H1 (cell line): ENCODE data around the gene KIR3DL2. TPM values are rescaled to one million over a fixed set of nuclear protein-coding genes. Genes with fewer than 3 reads are reported as not detected.
"Not testable (repeated sequence)": the region's sequence is repeated elsewhere in the genome, so short reads cannot be mapped to it uniquely, and the experiment has no call there.

ENCODE experiments used
- CTCF ChIA-PET: fragments of 300-600 bp; sonication (Branson Sonifier 250); formaldehyde crosslinking; loops from one replicate; lab custom pipeline; 2021; ENCODE audit not compliant: partially characterized antibody; lab: Charles Lee
- POLR2A ChIA-PET: fragments of 300-600 bp; sonication (Branson Sonifier 250); formaldehyde crosslinking; loops from one replicate; lab custom pipeline; 2021; ENCODE audit warnings: inconsistent platforms; ENCODE audit not compliant: partially characterized antibody; lab: Charles Lee
- DNase-seq, 2 experiments: peaks; one replicate each; pipeline versions ENCODE4 v3.0.0 to v3.0.0-alpha.2; 2010 to 2022; ENCODE audit warnings: low spot score in 2 of 2, low read depth in 1 of 2, mixed read lengths in 1 of 2
- FAIRE-seq: peaks from 2 replicates; lab custom pipeline; 2011; peaks lifted over from hg19 to GRCh38; lab: Jason Lieb, UNC
- H2AFZ ChIP-seq: 2 replicates; pipeline ENCODE4 v1.8.1; 2012; ENCODE audit warnings: low read length, inconsistent platforms
- H2AK5ac ChIP-seq: 2 replicates; pipeline ENCODE4 v1.6.1; 2013; ENCODE audit warnings: low read depth, low read length
- H2BK120ac ChIP-seq: replicated peaks from 2 replicates; pipeline ENCODE3; 2013; ENCODE audit warnings: low read depth, low read length, inconsistent platforms
- H2BK12ac ChIP-seq: 2 replicates; pipeline ENCODE4 v1.6.1; 2013; ENCODE audit warnings: low read depth, low read length
- H2BK15ac ChIP-seq: 2 replicates; pipeline ENCODE4 v1.6.1; 2013; ENCODE audit warnings: low read length
- H2BK20ac ChIP-seq: 2 replicates; pipeline ENCODE4 v1.6.1; 2013; ENCODE audit warnings: low read length
- H2BK5ac ChIP-seq: 2 replicates; pipeline ENCODE4 v1.6.1; 2013; ENCODE audit warnings: low read depth, low read length
- H3K14ac ChIP-seq: 2 replicates; pipeline ENCODE4 v1.6.1; 2013; ENCODE audit warnings: inconsistent platforms; ENCODE audit not compliant: insufficient read length
- H3K18ac ChIP-seq: 2 replicates; pipeline ENCODE4 v1.6.1; 2013; ENCODE audit warnings: low read length; ENCODE audit errors: extremely low read depth
- H3K23ac ChIP-seq: 2 replicates; pipeline ENCODE4 v1.6.1; 2013; ENCODE audit warnings: inconsistent platforms; ENCODE audit not compliant: insufficient read length
- H3K23me2 ChIP-seq: 2 replicates; pipeline ENCODE4 v1.6.1; 2013; ENCODE audit warnings: low read depth, low read length
- H3K27ac ChIP-seq: 2 replicates; pipeline ENCODE4 v1.6.1; 2011; ENCODE audit warnings: low read depth, low read length, inconsistent platforms
- H3K27me3 ChIP-seq, 4 experiments: replicated peaks in 1 of 4; 1 replicate in 1 of 4; 2 replicates in 3 of 4; pipeline versions ENCODE4 v1.6.1 to v1.8.1; 2011 to 2013; ENCODE audit warnings: low read length in 3 of 4, mild to moderate bottlenecking in 3 of 4, inconsistent platforms in 2 of 4, mixed read lengths in 2 of 4, moderate library complexity in 1 of 4; ENCODE audit not compliant: control insufficient read depth in 3 of 4, insufficient read depth in 3 of 4; ENCODE audit errors: extremely low read depth in 1 of 4
- H3K36me3 ChIP-seq, 4 experiments: 2 replicates each; pipeline versions ENCODE4 v1.6.1 to v1.8.1; 2011 to 2013; ENCODE audit warnings: mild to moderate bottlenecking in 4 of 4, low read length in 3 of 4, moderate library complexity in 2 of 4, control low read depth in 1 of 4, inconsistent platforms in 1 of 4; ENCODE audit not compliant: insufficient read depth in 4 of 4, control insufficient read depth in 2 of 4
- H3K4ac ChIP-seq: replicated peaks from 2 replicates; pipeline ENCODE3; 2013; ENCODE audit warnings: low read length, low read depth, mixed read lengths, inconsistent platforms; ENCODE audit not compliant: insufficient read length
- H3K4me1 ChIP-seq, 4 experiments: replicated peaks in 1 of 4; 1 replicate in 1 of 4; 2 replicates in 3 of 4; pipeline versions ENCODE4 v1.6.1 to v1.8.1; 2011 to 2013; ENCODE audit warnings: low read length in 3 of 4, inconsistent platforms in 2 of 4, mixed read lengths in 1 of 4; ENCODE audit not compliant: insufficient read depth in 4 of 4, control insufficient read depth in 3 of 4
- H3K4me2 ChIP-seq, 2 experiments: 2 replicates each; pipeline versions ENCODE4 v1.6.1 to v1.8.1; 2011 to 2013; ENCODE audit warnings: low read depth in 2 of 2, low read length in 2 of 2, control low read depth in 1 of 2, inconsistent platforms in 1 of 2, mild to moderate bottlenecking in 1 of 2; ENCODE audit not compliant: insufficient read depth in 1 of 2
- H3K4me3 ChIP-seq, 4 experiments: fragments of 200-600, 300-600 bp in 1 of 4; sonication (generic), shearing (Covaris generic), sonication (Bioruptor Twin) in 1 of 4; 2 replicates each; pipeline versions ENCODE4 v1.5.1 to v1.8.1; 2011 to 2016; ENCODE audit warnings: low read length in 4 of 4, low read depth in 3 of 4, control low read depth in 2 of 4, inconsistent platforms in 2 of 4, mild to moderate bottlenecking in 2 of 4, mixed read lengths in 1 of 4, moderate library complexity in 1 of 4; ENCODE audit not compliant: insufficient read depth in 2 of 4; ENCODE audit errors: extremely low read depth in 1 of 4
- H3K56ac ChIP-seq: replicated peaks from 2 replicates; pipeline ENCODE3; 2013; ENCODE audit warnings: low read depth, mild to moderate bottlenecking, mixed read lengths, low read length, inconsistent platforms; ENCODE audit not compliant: insufficient read length
- H3K79me1 ChIP-seq: 2 replicates; pipeline ENCODE4 v1.6.1; 2013; ENCODE audit warnings: low read depth, low read length, control low read depth
- H3K79me2 ChIP-seq, 2 experiments: 2 replicates each; pipeline versions ENCODE4 v1.6.1 to v1.8.1; 2012 to 2013; ENCODE audit warnings: low read length in 2 of 2, mild to moderate bottlenecking in 2 of 2, inconsistent platforms in 1 of 2; ENCODE audit not compliant: insufficient read depth in 2 of 2, control insufficient read depth in 1 of 2
- H3K9ac ChIP-seq, 4 experiments: replicated peaks in 1 of 4; 1 replicate in 1 of 4; 2 replicates in 3 of 4; pipeline versions ENCODE4 v1.6.1 to v1.8.1; 2011 to 2013; ENCODE audit warnings: low read depth in 3 of 4, low read length in 3 of 4, control low read depth in 2 of 4, mild to moderate bottlenecking in 2 of 4, moderate library complexity in 2 of 4, inconsistent platforms in 1 of 4; ENCODE audit errors: extremely low read depth in 1 of 4
- H3K9me3 ChIP-seq, 2 experiments: 2 replicates each; pipeline versions ENCODE4 v1.6.1 to v1.8.1; 2012 to 2013; ENCODE audit warnings: mild to moderate bottlenecking in 2 of 2, moderate library complexity in 2 of 2, control low read depth in 1 of 2, inconsistent platforms in 1 of 2, low read depth in 1 of 2, low read length in 1 of 2, mixed read lengths in 1 of 2; ENCODE audit not compliant: insufficient read depth in 2 of 2
- H4K20me1 ChIP-seq, 2 experiments: replicated peaks in 1 of 2; 2 replicates each; pipeline versions ENCODE3 to v1.8.1; 2011 to 2013; ENCODE audit warnings: inconsistent platforms in 2 of 2, low read length in 2 of 2, mild to moderate bottlenecking in 1 of 2; ENCODE audit not compliant: insufficient read depth in 2 of 2, control insufficient read depth in 1 of 2
- H4K5ac ChIP-seq: 2 replicates; pipeline ENCODE4 v1.6.1; 2013; ENCODE audit warnings: low read length, low read depth, mixed read lengths, inconsistent platforms; ENCODE audit not compliant: insufficient read length
- H4K8ac ChIP-seq: 2 replicates; pipeline ENCODE4 v1.8.0; 2013; ENCODE audit warnings: mild to moderate bottlenecking, moderate library complexity, low read length, inconsistent platforms; ENCODE audit not compliant: insufficient read depth; ENCODE audit errors: extremely low read depth
- H4K91ac ChIP-seq: replicated peaks from 2 replicates; pipeline ENCODE3; 2013; ENCODE audit warnings: low read length, mixed read lengths, inconsistent platforms; ENCODE audit not compliant: insufficient read length
- WGBS, 2 experiments: shearing (Covaris generic) in 1 of 2; methylation state at CpG; one replicate each; pipeline versions ENCODE4 v1.1.6 to v1.1.7; 2013 to 2015; ENCODE audit warnings: low lambda C conversion rate in 2 of 2, mixed read lengths in 2 of 2, inconsistent platforms in 1 of 2, low coverage in 1 of 2, missing lambda C conversion rate in 1 of 2; ENCODE audit not compliant: insufficient replicate concordance in 2 of 2, insufficient coverage in 1 of 2, insufficient read length in 1 of 2; ENCODE audit errors: extremely low coverage in 1 of 2, missing lambda C conversion rate in 1 of 2; 5-methylcytosine and 5-hydroxymethylcytosine counted together
- polyA plus RNA-seq, 7 experiments: library from polyadenylated mRNA; depleted of rRNA in 3 of 7; stranded (reverse) in 5 of 7; unstranded in 2 of 7; fragments of >200 nt in 5 of 7; fragments of 200-250 nt in 2 of 7; gene quantifications; 1 replicate in 5 of 7; 2 replicates in 1 of 7; 4 replicates in 1 of 7; pipeline versions ENCODE4 v1.2.1 to v1.2.3, GENCODE V29; 2011 to 2013; ENCODE audit warnings: missing spikeins in 2 of 7, mixed read lengths in 2 of 7
- total RNA-seq: library from RNA; stranded (reverse); fragmentation: NEBNext Ultra II Directional; extraction: Animal tissue kit (Norgen Biotek cat#: 25700); gene quantifications from 2 replicates; pipeline ENCODE4 v1.2.1, GENCODE V29; 2021

Gene KIR3DL2
- total and polyA plus RNA-seq, 2 of the 8 experiments (the other 6 are each of a cell fraction or from before 2014, with no cell fraction given) = not detected

GRCh38 chr19:54859421-54859820, 9.2 kb downstream of the KIR3DL2 start:
- H2BK5ac ChIP-seq, POLR2A ChIA-PET, H2AK5ac ChIP-seq, H2BK120ac ChIP-seq, DNase-seq, H3K4me2 ChIP-seq, H3K9ac ChIP-seq, H2BK12ac ChIP-seq, H3K36me3 ChIP-seq, H3K79me2 ChIP-seq, H4K5ac ChIP-seq, H3K27me3 ChIP-seq, H3K4ac ChIP-seq, H3K23ac ChIP-seq, H4K8ac ChIP-seq, H3K14ac ChIP-seq, H4K20me1 ChIP-seq, H3K18ac ChIP-seq, H3K56ac ChIP-seq, FAIRE-seq, H2BK20ac ChIP-seq, H3K4me3 ChIP-seq, H3K23me2 ChIP-seq, H4K91ac ChIP-seq, H3K4me1 ChIP-seq, H2BK15ac ChIP-seq, CTCF ChIA-PET, H3K79me1 ChIP-seq, H3K27ac ChIP-seq, H2AFZ ChIP-seq: not testable (repeated sequence)
- WGBS, 2 experiments = 90% methylated on average over 7 of the region's 7 CpGs; no CpG with 5 or more reads in 1 of the 2 experiments
- H3K9me3 ChIP-seq = peaks cover 28 to 41% of the 10 kb centered on the region in 2 experiments

- H2AK5ac ChIP-seq, H3K27me3 ChIP-seq, H3K79me1 ChIP-seq, H2BK20ac ChIP-seq, H3K23ac ChIP-seq, POLR2A ChIA-PET, H3K4me2 ChIP-seq, H4K20me1 ChIP-seq, H3K27ac ChIP-seq, H2BK15ac ChIP-seq, H4K5ac ChIP-seq, H2AFZ ChIP-seq, H2BK120ac ChIP-seq, H3K79me2 ChIP-seq, H3K36me3 ChIP-seq, H4K91ac ChIP-seq, H2BK12ac ChIP-seq, H3K56ac ChIP-seq, H3K4me1 ChIP-seq, H2BK5ac ChIP-seq, H3K23me2 ChIP-seq, H3K4ac ChIP-seq, H3K9ac ChIP-seq, H3K4me3 ChIP-seq, FAIRE-seq, CTCF ChIA-PET, H3K14ac ChIP-seq, H3K18ac ChIP-seq, H4K8ac ChIP-seq, DNase-seq: not testable (repeated sequence)
- peaks cover 34 to 45% of the 10 kb centered on the region in 2 experiments for H3K9me3 ChIP-seq
- WGBS, 2 experiments = no CpG with 5 or more reads among the region's 3 CpGs
These were observed 13.2 kb downstream of the KIR3DL2 start for GRCh38 chr19:54863459-54863858.
